Transverse colon (tissue), 4 donors: ENCODE results near the gene IDH3G. TPM values are rescaled to one million over a fixed set of nuclear protein-coding genes. Genes with fewer than 3 reads are reported as not detected.

Experiments used
- DNase-seq: peaks from one replicate; pipeline ENCODE4 v3.0.0-alpha.2; 2019
- H3K27ac ChIP-seq, 4 donors: fragments of 200-600 bp; sonication (generic); 2 replicates each; pipeline ENCODE4 v1.5.1; 2016 to 2018; ENCODE audit warnings: inconsistent platforms in 4 of 4
- H3K27me3 ChIP-seq: fragments of 200-600 bp; sonication (generic); 2 replicates; pipeline ENCODE4 v1.5.1; 2017; ENCODE audit warnings: inconsistent platforms
- H3K36me3 ChIP-seq, 4 donors: fragments of 200-600 bp; sonication (generic); 2 replicates each; pipeline ENCODE4 v1.5.1; 2017 to 2019; ENCODE audit warnings: inconsistent platforms in 4 of 4
- H3K4me1 ChIP-seq, 4 donors: fragments of 200-600 bp; sonication (generic); 2 replicates each; pipeline ENCODE4 v1.5.1; 2017 to 2020; ENCODE audit warnings: inconsistent platforms in 4 of 4
- H3K4me3 ChIP-seq, 4 donors: fragments of 200-600 bp; sonication (generic); 1 replicate in 1 of 4; 2 replicates in 3 of 4; pipeline versions ENCODE4 v1.5.1 to v1.6.1; 2017 to 2019; ENCODE audit warnings: inconsistent platforms in 4 of 4
- H3K9me3 ChIP-seq, 2 donors: fragments of 200-600 bp; sonication (generic); 2 replicates each; pipeline ENCODE4 v1.5.1; 2017 to 2019; ENCODE audit warnings: inconsistent platforms in 2 of 2
- EP300 ChIP-seq: sonication (generic); formaldehyde crosslinking; IDR thresholded peaks from one replicate; pipeline ENCODE4 v1.6.1; 2017; ENCODE audit warnings: antibody characterized with exemption, low read depth
- POLR2A ChIP-seq: fragments of 450-650 bp; IDR thresholded peaks from one replicate; pipeline ENCODE4 v1.6.1; 2016; ENCODE audit warnings: antibody characterized with exemption, mild to moderate bottlenecking, moderate library complexity
- POLR2AphosphoS5 ChIP-seq, 3 donors: sonication (generic); formaldehyde crosslinking; IDR thresholded peaks; one replicate each; pipeline ENCODE4 v1.6.1; 2016; ENCODE audit warnings: antibody characterized with exemption in 3 of 3
- WGBS, 2 donors: methylation state at CpG; one replicate each; pipeline ENCODE4 v1.1.5; 2018; ENCODE audit warnings: low coverage in 1 of 2; 5-methylcytosine and 5-hydroxymethylcytosine counted together
- in situ Hi-C, 4 donors: fragments of 200-750 bp; cut with MboI; loops; one replicate each; pipeline versions ENCODE4 v1.15.0 to v1.15.1; 2017; ENCODE audit warnings: low sequenced_read_pairs in 3 of 4, low pct_ligation_motif_present in 1 of 4, low pct_unique_long_range_greater_than_20kb in 1 of 4
- intact Hi-C: fragments of 100-400 bp; cut with DNase I; formaldehyde crosslinking; loops from one replicate; pipeline ENCODE4 v1.15.1; 2023; ENCODE audit warnings: low total_unique reads
- total RNA-seq, 4 donors: library from RNA; depleted of rRNA; stranded (reverse); fragments of >200 nt; gene quantifications; one replicate each; pipeline ENCODE4 v1.1.0, GENCODE V29; 2016
- TF ChIP-seq, protein P1 (sequence below), 5 experiments: fragments of 200-600 bp in 3 of 5; fragments of 450-650 bp in 2 of 5; sonication (generic) in 3 of 5; IDR thresholded peaks; 1 replicate in 2 of 5; 2 replicates in 3 of 5; pipeline ENCODE4 v1.5.1; 2016 to 2017; ENCODE audit warnings: antibody characterized with exemption in 5 of 5, inconsistent platforms in 3 of 5, mild to moderate bottlenecking in 2 of 5, moderate library complexity in 1 of 5

Gene IDH3G
- total RNA-seq, 4 donors from 2014 or later: 77.5 to 203 (median 117) TPM

DNA sequence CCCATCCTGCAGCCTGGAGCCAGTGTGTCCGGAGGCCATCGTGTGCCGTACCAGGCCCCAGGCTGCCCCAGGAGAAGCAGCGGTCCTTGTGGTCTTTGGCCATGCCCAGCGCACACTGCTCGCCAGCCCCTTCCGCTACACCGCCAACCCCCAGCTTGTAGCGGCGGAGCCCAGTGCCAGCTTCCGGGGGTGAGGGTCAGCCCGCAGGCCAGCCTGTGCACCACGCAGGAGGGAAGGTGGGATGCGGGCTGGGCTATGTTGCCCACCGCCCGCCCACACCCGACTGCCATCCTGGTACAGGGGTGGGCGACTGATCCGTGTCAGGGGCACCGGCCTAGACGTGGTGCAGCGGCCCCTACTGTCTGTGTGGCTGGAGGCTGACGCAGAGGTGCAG, 21.0 kb downstream of the IDH3G start:
- Histone ChIP-seq H3K27ac (no peak overlapping the region), H3K4me3 (no peak overlapping the region), H3K9me3 (no peaks in the 10 kb centered on the region), H3K27me3 (no peaks in the 10 kb centered on the region), H3K36me3 (no peaks in the 10 kb centered on the region), H3K4me1 (no peaks in the 10 kb centered on the region)
- in situ Hi-C loops (loop anchor here in 1 of 4 donors (25.0 kb wide), 1 partner anchor 189 kb away; the partner anchor contains the start of genes HCFC1 and TMEM187), intact Hi-C loops (no loop called here)
- DNase-seq: no peak
- WGBS, 2 donors: 92% methylated on average over 22 of the region's 23 CpGs; no CpG with 5 or more reads in 1 of the 2 donors
- TF ChIP-seq EP300 (no peak), POLR2A (no peak), POLR2AphosphoS5 (IDR thresholded peaks at IDR 0.05) (no peak)
- TF ChIP-seq, protein P1, sequence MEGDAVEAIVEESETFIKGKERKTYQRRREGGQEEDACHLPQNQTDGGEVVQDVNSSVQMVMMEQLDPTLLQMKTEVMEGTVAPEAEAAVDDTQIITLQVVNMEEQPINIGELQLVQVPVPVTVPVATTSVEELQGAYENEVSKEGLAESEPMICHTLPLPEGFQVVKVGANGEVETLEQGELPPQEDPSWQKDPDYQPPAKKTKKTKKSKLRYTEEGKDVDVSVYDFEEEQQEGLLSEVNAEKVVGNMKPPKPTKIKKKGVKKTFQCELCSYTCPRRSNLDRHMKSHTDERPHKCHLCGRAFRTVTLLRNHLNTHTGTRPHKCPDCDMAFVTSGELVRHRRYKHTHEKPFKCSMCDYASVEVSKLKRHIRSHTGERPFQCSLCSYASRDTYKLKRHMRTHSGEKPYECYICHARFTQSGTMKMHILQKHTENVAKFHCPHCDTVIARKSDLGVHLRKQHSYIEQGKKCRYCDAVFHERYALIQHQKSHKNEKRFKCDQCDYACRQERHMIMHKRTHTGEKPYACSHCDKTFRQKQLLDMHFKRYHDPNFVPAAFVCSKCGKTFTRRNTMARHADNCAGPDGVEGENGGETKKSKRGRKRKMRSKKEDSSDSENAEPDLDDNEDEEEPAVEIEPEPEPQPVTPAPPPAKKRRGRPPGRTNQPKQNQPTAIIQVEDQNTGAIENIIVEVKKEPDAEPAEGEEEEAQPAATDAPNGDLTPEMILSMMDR (IDR thresholded peaks at IDR 0.05): no peak

DNA sequence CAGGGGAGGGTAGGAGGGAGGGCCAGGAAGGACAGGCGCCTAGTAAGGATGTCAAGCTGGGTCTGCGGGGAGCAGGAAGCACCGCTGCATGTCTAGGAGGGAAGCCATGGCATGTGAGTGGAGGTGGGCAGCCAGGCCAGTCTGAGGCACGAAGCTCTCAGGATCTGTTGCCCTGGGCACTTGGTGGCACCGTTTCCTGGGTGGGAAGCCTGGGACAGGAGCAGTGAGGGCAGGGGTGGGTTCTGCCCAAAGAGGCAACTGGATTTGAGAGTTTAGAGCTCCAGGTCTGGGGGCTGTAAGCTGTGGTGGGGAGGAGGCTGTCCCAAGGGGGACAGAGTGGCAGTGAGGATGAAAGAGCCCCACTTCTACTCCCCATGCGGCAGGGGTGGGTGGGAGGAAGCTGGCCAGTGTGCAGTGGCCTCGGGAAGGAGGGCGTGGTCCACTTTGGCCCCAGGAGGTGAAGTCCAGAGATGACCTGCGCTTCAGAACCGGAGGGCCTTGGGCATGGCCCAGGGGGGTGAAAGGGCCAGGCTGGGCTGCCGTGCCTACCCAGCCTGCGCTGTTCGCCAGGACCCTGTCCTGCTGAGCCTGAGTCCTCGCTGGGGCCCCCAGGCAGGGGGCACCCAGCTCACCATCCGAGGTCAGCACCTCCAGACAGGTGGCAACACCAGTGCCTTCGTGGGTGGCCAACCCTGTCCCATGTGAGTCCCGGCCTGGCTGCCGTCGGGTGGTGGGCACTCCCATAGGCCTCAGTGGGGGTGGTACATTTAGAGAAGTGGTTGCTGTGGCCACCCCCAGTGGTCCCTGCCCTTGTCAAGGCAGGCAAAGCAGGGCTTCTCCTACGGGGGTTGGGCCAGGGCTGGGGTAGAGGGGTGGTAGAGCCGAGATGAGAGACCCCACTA, 21.6 kb downstream of the IDH3G start:
- intact Hi-C loops (no loop called here), in situ Hi-C loops (loop anchor here in 1 of 4 donors (25.0 kb wide), 1 partner anchor 190 kb away; the partner anchor contains the start of genes HCFC1 and TMEM187)
- TF ChIP-seq, protein P1 (IDR thresholded peaks at IDR 0.05): no peak
- no peak for TF ChIP-seq EP300
- TF ChIP-seq POLR2A: no peak
- no peak for TF ChIP-seq POLR2AphosphoS5 (IDR thresholded peaks at IDR 0.05)

DNA sequence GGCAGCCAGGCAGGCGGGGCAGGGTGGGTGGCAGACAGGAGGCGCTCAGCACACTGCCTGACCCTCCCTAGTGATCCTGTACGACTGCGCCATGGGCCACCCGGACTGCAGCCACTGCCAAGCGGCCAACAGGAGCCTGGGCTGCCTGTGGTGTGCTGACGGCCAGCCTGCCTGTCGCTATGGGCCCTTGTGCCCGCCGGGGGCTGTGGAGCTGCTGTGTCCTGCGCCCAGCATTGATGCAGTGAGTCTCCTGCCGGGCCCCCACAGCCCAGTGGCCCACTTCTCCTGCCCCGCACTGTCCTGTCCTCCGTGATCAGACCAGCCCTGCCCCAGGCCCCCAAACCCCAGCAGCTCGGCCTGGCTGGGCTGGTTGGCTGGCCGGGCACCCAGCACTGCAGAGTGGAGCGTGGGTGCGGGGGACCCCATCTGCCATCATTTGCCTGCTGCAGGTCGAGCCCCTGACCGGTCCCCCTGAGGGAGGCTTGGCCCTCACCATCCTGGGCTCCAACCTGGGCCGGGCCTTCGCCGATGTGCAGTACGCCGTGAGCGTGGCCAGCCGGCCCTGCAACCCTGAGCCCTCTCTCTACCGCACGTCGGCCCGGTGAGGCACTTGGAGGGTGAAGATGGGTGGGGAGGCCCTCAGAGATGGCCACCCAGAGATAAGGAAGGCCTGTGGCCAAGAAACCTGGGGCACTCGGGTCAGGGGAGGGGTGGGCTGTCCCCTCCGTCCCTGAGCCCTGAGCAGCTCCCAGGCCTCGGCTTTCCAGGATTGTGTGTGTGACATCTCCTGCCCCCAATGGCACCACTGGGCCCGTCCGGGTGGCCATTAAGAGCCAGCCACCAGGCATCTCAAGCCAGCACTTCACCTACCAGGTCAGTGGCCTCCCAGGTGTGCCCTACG, 22.5 kb downstream of the IDH3G start:
- H3K4me3 ChIP-seq: no peak overlapping the region
- TF ChIP-seq, protein P1 (IDR thresholded peaks at IDR 0.05): no peak
- no peak for TF ChIP-seq POLR2A
- TF ChIP-seq EP300: no peak
- TF ChIP-seq POLR2AphosphoS5 (IDR thresholded peaks at IDR 0.05): no peak
- no peaks in the 10 kb centered on the region for H3K4me1 ChIP-seq
- no peak for DNase-seq
- H3K9me3 ChIP-seq: no peaks in the 10 kb centered on the region
- 87% methylated on average over 28 of the region's 37 CpGs; no CpG with 5 or more reads in 1 of the 2 donors for WGBS, 2 donors
- H3K27me3 ChIP-seq: no peaks in the 10 kb centered on the region
- intact Hi-C loops (no loop called here), in situ Hi-C loops (loop anchor here in 1 of 4 donors (25.0 kb wide), 1 partner anchor 191 kb away; the partner anchor contains the start of genes HCFC1 and TMEM187)
- H3K36me3 ChIP-seq: no peaks in the 10 kb centered on the region
- H3K27ac ChIP-seq: no peak overlapping the region

More for the DNA sequence above, 21.6 kb downstream of the IDH3G start:
- no peak overlapping the region for H3K27ac ChIP-seq
- no peaks in the 10 kb centered on the region for H3K27me3 ChIP-seq
- H3K9me3 ChIP-seq: no peaks in the 10 kb centered on the region
- no peaks in the 10 kb centered on the region for H3K36me3 ChIP-seq
- DNase-seq: no peak
- H3K4me3 ChIP-seq: no peak overlapping the region
- H3K4me1 ChIP-seq: no peaks in the 10 kb centered on the region
- 84% methylated on average over 18 of the region's 21 CpGs; no CpG with 5 or more reads in 1 of the 2 donors for WGBS, 2 donors
